PC-3 (cell line): ENCODE results near the gene HINFP. TPM values are rescaled to one million over a fixed set of nuclear protein-coding genes. Genes with fewer than 3 reads are reported as not detected.
A peak's percentile ranks its signal among the peaks of the same experiment; 100 is the strongest.

ENCODE experiments used
- ATAC-seq: fragments of 200-7000 bp; cut with Tn5 transposase; 2 replicates; pipeline ENCODE4 v1.9.1; 2020; ENCODE audit warnings: mild to moderate bottlenecking, moderate library complexity
- BruUV-seq: library from RNA; stranded (reverse); fragments of 400-500 nt; replicated peaks from 2 replicates; lab custom pipeline; 2021; lab: Mats Ljungman, UMichigan
- CTCF ChIA-PET: fragments of 300-600 bp; sonication (Branson Sonifier 250); formaldehyde crosslinking; loops from one replicate; lab custom pipeline; 2022; ENCODE audit warnings: antibody characterized with exemption; lab: Charles Lee
- POLR2A ChIA-PET: fragments of 300-600 bp; sonication (Branson Sonifier 250); formaldehyde crosslinking; loops from one replicate; lab custom pipeline; 2022; ENCODE audit warnings: antibody characterized with exemption; ENCODE audit not compliant: unreplicated experiment; lab: Charles Lee
- DNase-seq: peaks from one replicate; pipeline ENCODE4 v3.0.0-alpha.2; 2015
- H2AFZ ChIP-seq: fragments of 300-600 bp; sonication (generic); 2 replicates; pipeline ENCODE4 v1.6.0; 2016; ENCODE audit warnings: antibody characterized with exemption, low read length
- H3F3A ChIP-seq: fragments of 300-600 bp; sonication (generic); one replicate; pipeline ENCODE4 v1.6.0; 2017; ENCODE audit warnings: antibody characterized with exemption, low read length, control low read depth, mild to moderate bottlenecking; ENCODE audit not compliant: unreplicated experiment
- H3K27ac ChIP-seq: fragments of 300-600 bp; sonication (generic); 2 replicates; pipeline ENCODE4 v1.5.1; 2016; ENCODE audit warnings: mild to moderate bottlenecking, low read length
- H3K27me3 ChIP-seq: fragments of 300-600 bp; sonication (generic); 2 replicates; pipeline ENCODE4 v1.6.1; 2016; ENCODE audit warnings: low read length, mixed read lengths
- H3K36me3 ChIP-seq: fragments of 300-600 bp; sonication (generic); 2 replicates; pipeline ENCODE4 v1.6.1; 2016; ENCODE audit warnings: low read depth, mixed run types, low read length, mixed read lengths
- H3K4me1 ChIP-seq: fragments of 300-600 bp; sonication (generic); 2 replicates; pipeline ENCODE4 v1.5.1; 2016; ENCODE audit warnings: low read length; ENCODE audit not compliant: insufficient read depth
- H3K4me2 ChIP-seq: fragments of 300-600 bp; sonication (generic); 2 replicates; pipeline ENCODE4 v1.6.0; 2016; ENCODE audit warnings: low read length
- H3K4me3 ChIP-seq: fragments of 300-600 bp; sonication (generic); 2 replicates; pipeline ENCODE4 v1.5.1; 2016; ENCODE audit warnings: mild to moderate bottlenecking, low read length, mixed read lengths
- H3K79me2 ChIP-seq: fragments of 300-600 bp; sonication (generic); 2 replicates; pipeline ENCODE4 v1.6.1; 2017; ENCODE audit warnings: low read length, mixed read lengths
- H3K9ac ChIP-seq: fragments of 300-600 bp; sonication (generic); 2 replicates; pipeline ENCODE4 v1.6.0; 2016; ENCODE audit warnings: mild to moderate bottlenecking, low read length
- H3K9me2 ChIP-seq: fragments of 300-600 bp; sonication (generic); replicated peaks from 2 replicates; pipeline ENCODE4 v1.6.1; 2016; ENCODE audit warnings: mixed run types, low read length, mixed read lengths
- H3K9me3 ChIP-seq: fragments of 300-600 bp; sonication (generic); 2 replicates; pipeline ENCODE4 v1.6.1; 2016; ENCODE audit warnings: low read length, mixed read lengths
- H4K20me1 ChIP-seq: fragments of 300-600 bp; sonication (generic); 2 replicates; pipeline ENCODE4 v1.6.1; 2016; ENCODE audit warnings: low read length, mixed read lengths
- CTCF ChIP-seq: fragments of 300-600 bp; sonication (generic); conservative IDR thresholded peaks from 2 replicates; pipeline ENCODE4 v1.5.1; 2017; ENCODE audit warnings: antibody characterized with exemption, low read depth, mild to moderate bottlenecking, low read length
- EZH2 ChIP-seq: fragments of 300-600 bp; sonication (generic); IDR thresholded peaks from one replicate; pipeline ENCODE4 v1.6.1; 2017; ENCODE audit warnings: antibody characterized with exemption, mild to moderate bottlenecking, low read length; ENCODE audit not compliant: unreplicated experiment
- EZH2phosphoT487 ChIP-seq: fragments of 300-600 bp; sonication (generic); IDR thresholded peaks from 2 replicates; pipeline ENCODE4 v1.6.1; 2018; ENCODE audit warnings: mild to moderate bottlenecking, antibody characterized with exemption, low read length, borderline replicate concordance
- intact Hi-C: fragments of 100-400 bp; cut with micrococcal nuclease; formaldehyde crosslinking; loops from 2 replicates; pipeline ENCODE4 v1.9.0; 2023
- total RNA-seq: library from RNA; depleted of rRNA; stranded (reverse); fragments of >200 nt; gene quantifications from 2 replicates; pipeline ENCODE4 v1.2.3, GENCODE V29; 2014

The HINFP gene
- total RNA-seq, 1 experiment from 2014 or later = 24.7 TPM

DNA sequence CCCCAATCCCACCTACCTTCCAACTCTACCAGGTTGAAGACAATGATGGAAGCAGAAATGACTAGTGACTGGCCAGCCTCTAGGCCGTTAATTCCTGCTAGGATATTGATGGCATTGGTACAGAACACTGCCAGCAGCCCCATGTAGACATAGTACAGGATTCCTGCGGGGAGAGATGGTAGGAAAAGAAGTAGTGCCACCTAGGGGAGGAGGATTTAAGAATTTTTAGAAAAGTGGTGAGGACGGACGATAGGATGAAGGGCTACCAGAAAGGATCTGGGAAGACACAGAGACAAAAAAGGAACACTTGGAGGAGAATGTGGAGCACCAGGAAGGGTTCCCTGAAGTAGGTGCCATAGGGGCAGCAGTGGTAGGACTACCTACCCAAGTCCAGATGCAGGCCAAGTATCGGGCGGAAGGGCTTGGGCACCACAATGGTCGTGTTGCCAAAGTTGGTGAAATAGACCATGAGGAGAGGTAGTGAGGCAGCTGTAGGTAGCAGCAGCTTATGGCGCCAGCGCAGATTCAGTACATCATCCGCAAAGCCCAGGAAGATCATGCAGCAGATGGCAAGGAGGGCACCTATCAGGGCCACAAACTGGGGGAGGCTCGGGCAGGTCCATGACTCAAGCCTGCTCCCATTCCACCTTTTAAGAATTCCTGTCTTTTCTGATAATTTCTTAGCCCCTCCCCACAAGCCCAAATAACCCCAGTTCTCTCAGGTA, 21.0 kb upstream of the HINFP start:
- no TSS peak for BruUV-seq
- Histone ChIP-seq H3K4me3 (peak overlapping the region; percentile 89), H2AFZ (peak overlapping the region; percentile 83), H3K27me3 (no peaks in the 10 kb centered on the region), H3K27ac (0 out of 2 replicates have a peak overlapping the region, but pooled peaks have one; percentile 84), H3F3A (no peaks in the 10 kb centered on the region), H3K36me3 (peaks cover 24% of the 10 kb centered on the region), H4K20me1 (no peaks in the 10 kb centered on the region), H3K4me2 (peak overlapping the region; percentile 96), H3K9me2 (no peaks in the 10 kb centered on the region), H3K4me1 (peaks cover 23% of the 10 kb centered on the region), H3K79me2 (peaks cover 37% of the 10 kb centered on the region), H3K9me3 (no peaks in the 10 kb centered on the region), H3K9ac (peak overlapping the region; percentile 84)
- POLR2A ChIA-PET = no interaction called here
- DNase-seq (peak; percentile 76), ATAC-seq (0 out of 2 replicates have a peak, but pooled peaks have one; percentile 1)
- CTCF ChIA-PET = no interaction called here
- TF ChIP-seq CTCF (peak; percentile 92), EZH2 (no peak)
- intact Hi-C loops = loop anchor here (2.0 kb wide), 2 partner anchors 16 to 20 kb away; partner anchors contain the start of genes HINFP and HMBS

DNA sequence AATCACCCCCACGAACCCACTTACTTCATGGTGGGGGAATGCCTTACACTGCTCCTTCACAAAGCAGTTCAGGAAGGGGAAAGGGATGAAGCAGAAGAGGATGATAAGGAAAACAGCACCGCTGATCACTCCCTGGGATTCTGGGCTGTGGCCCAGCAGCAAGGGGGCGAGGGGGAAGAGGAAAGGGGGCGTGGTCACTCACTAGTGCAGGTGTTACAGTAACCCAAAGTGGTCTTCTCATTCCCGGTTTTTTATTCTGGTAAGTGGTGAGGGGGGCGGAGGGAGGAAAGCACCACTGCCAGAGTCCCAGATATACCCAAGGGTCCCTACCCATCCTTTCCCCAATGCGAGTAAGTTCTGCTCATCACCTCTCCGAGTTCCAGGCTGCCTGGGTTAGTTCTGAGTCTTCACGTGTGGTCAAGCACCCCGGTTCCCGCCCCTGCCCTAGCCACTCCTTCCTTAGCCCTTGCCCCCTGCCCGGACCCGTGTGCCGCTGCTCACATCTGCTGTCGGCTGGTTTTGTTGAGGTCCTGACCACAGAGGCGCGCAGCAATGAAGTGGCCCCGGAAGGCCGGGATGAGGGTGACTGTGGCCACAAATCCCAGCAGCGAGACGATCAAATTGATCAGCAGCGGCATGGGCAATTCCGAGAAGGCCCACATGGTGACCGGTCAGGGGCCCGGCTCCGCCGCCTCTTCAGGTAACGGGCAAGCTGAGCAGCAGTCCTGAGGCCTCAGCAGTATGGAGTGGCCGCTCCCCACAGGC, 20.2 kb upstream of the HINFP start:
- Histone ChIP-seq H4K20me1 (no peaks in the 10 kb centered on the region), H2AFZ (peak overlapping the region; percentile 83), H3F3A (no peaks in the 10 kb centered on the region), H3K9me2 (no peaks in the 10 kb centered on the region), H3K9me3 (no peaks in the 10 kb centered on the region), H3K27ac (peak overlapping the region; percentile 84), H3K79me2 (peaks cover 37% of the 10 kb centered on the region), H3K27me3 (no peaks in the 10 kb centered on the region), H3K4me3 (peak overlapping the region; percentile 89), H3K36me3 (peaks cover 24% of the 10 kb centered on the region), H3K4me2 (peak overlapping the region; percentile 96), H3K9ac (peak overlapping the region; percentile 84), H3K4me1 (peaks cover 18% of the 10 kb centered on the region)
- ChIA-PET CTCF (interaction anchor here (0.6 to 1.7 kb wide), 5 partner anchors 20 to 662 kb away, joined by 4 to 10 read pairs (median 8); partner anchors contain the start of genes HINFP and HYOU1), POLR2A (interaction anchor here (0.5 to 1.4 kb wide), 7 partner anchors 16 to 422 kb away, joined by 3 to 18 read pairs (median 7); partner anchors contain the start of genes ABCG4, C1QTNF5, HINFP and HMBS)
- DNase-seq (no peak), ATAC-seq (peak; percentile 21)
- TSS peak; percentile 63 for BruUV-seq
- intact Hi-C loops = loop anchor here (2.0 kb wide), 2 partner anchors 16 to 20 kb away; partner anchors contain the start of genes HINFP and HMBS
- TF ChIP-seq EZH2 (no peak), CTCF (no peak), EZH2phosphoT487 (no peak)
